ENCODE results near the gene RASGRP3.

DNA sequence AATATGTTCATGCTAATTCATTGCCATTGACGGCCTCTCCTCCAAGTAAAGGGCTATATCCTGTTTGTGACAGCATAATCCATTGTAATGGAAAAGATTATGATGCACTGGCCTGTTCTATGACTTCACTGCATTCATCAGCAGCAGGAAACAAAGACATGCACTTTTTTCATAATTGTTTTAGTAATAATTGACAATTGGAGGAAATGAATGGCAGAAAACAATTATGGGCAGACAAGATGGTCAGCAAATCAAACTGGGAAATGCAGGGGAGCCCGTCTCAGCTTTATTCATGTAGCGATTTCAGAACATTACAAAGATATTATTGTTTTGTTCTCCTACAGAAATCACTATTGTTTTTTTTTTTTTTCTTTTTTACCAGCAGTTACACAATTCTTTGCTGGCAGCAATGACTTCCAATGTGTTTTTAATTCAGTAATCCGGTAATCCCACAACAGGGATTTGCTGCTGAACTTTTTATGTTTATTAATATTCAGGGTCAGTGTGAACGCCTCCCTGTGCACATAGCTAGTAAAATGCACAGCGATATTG, 33.8 kb upstream of the RASGRP3 start:
- TF ChIP-seq, protein P1, sequence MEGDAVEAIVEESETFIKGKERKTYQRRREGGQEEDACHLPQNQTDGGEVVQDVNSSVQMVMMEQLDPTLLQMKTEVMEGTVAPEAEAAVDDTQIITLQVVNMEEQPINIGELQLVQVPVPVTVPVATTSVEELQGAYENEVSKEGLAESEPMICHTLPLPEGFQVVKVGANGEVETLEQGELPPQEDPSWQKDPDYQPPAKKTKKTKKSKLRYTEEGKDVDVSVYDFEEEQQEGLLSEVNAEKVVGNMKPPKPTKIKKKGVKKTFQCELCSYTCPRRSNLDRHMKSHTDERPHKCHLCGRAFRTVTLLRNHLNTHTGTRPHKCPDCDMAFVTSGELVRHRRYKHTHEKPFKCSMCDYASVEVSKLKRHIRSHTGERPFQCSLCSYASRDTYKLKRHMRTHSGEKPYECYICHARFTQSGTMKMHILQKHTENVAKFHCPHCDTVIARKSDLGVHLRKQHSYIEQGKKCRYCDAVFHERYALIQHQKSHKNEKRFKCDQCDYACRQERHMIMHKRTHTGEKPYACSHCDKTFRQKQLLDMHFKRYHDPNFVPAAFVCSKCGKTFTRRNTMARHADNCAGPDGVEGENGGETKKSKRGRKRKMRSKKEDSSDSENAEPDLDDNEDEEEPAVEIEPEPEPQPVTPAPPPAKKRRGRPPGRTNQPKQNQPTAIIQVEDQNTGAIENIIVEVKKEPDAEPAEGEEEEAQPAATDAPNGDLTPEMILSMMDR (IDR thresholded peaks at IDR 0.05), result no peak
- no peak for TF ChIP-seq POLR2A (IDR thresholded peaks at IDR 0.05)
